Inferior parietal cortex (tissue), 1 donor: Measurements from ENCODE around the gene SSPN.

Experiments used
- DNase-seq: peaks from one replicate; pipeline ENCODE4 v3.0.0-alpha.2; 2016; ENCODE audit errors: extremely low spot score

The SSPN gene

GRCh38 chr12:26266881-26267280, 71.5 kb downstream of the SSPN start:
- DNase-seq = no peak

- DNase-seq = no peak
Observed at GRCh38 chr12:26268841-26269561, 73.6 kb downstream of the SSPN start.

- DNase-seq = no peak
Observed at GRCh38 chr12:26269562-26270284, 74.3 kb downstream of the SSPN start.

- DNase-seq = no peak
Observed at GRCh38 chr12:26271024-26271423, 75.7 kb downstream of the SSPN start.

GRCh38 chr12:26271889-26272492, 76.6 kb downstream of the SSPN start:
- no peak for DNase-seq

GRCh38 chr12:26272851-26273250, 77.5 kb downstream of the SSPN start:
- DNase-seq = no peak

GRCh38 chr12:26273811-26274210, 78.4 kb downstream of the SSPN start:
- DNase-seq = no peak

- peak; percentile 86 for DNase-seq
Observed at GRCh38 chr12:26274441-26275312, 79.3 kb downstream of the SSPN start.

GRCh38 chr12:26275313-26276131, 80.1 kb downstream of the SSPN start:
- DNase-seq = no peak

GRCh38 chr12:26276709-26277108, 81.3 kb downstream of the SSPN start:
- no peak for DNase-seq

- DNase-seq = no peak
Observed at GRCh38 chr12:26277506-26278246, 82.3 kb downstream of the SSPN start.

- DNase-seq = no peak
Observed at GRCh38 chr12:26278266-26278665, 82.9 kb downstream of the SSPN start.

- no peak for DNase-seq
Observed at GRCh38 chr12:26278666-26279065, 83.3 kb downstream of the SSPN start.

GRCh38 chr12:26279091-26279490, 83.7 kb downstream of the SSPN start:
- no peak for DNase-seq

GRCh38 chr12:26279908-26280307, 84.5 kb downstream of the SSPN start:
- no peak for DNase-seq

GRCh38 chr12:26280869-26281268, 85.5 kb downstream of the SSPN start:
- no peak for DNase-seq

GRCh38 chr12:26281320-26281719, 85.9 kb downstream of the SSPN start:
- no peak for DNase-seq

GRCh38 chr12:26282339-26282940, 87.1 kb downstream of the SSPN start:
- no peak for DNase-seq

GRCh38 chr12:26283046-26283445, 87.7 kb downstream of the SSPN start:
- no peak for DNase-seq

GRCh38 chr12:26283617-26284016, 88.2 kb downstream of the SSPN start:
- no peak for DNase-seq
